GM18505 (cell line): ENCODE measurements around the gene SAA2.
"Not testable (repeated sequence)": the region's sequence is repeated elsewhere in the genome, so short reads cannot be mapped to it uniquely, and the experiment has no call there.

Source experiments
- ATAC-seq: cut with Tn5 transposase; IDR thresholded peaks from one replicate; pipeline ENCODE4 v1.9.1; 2021; ENCODE audit not compliant: unreplicated experiment
- POLR2A ChIP-seq: IDR thresholded peaks from 4 replicates; pipeline ENCODE4 v1.6.1; 2011; ENCODE audit warnings: borderline replicate concordance; ENCODE audit not compliant: insufficient read depth, insufficient read length; ENCODE audit errors: extremely low read depth

Gene SAA2

GRCh38 chr11:18235394-18236334 lies 12.8 kb downstream of the SAA2 start:
- no peak for TF ChIP-seq POLR2A
- ATAC-seq: no peak

- ATAC-seq: no peak
These were observed 14.6 kb downstream of the SAA2 start for GRCh38 chr11:18233912-18234311.

GRCh38 chr11:18230859-18231258 lies 17.6 kb downstream of the SAA2 start:
- ATAC-seq: no peak
- no peak for TF ChIP-seq POLR2A

More at GRCh38 chr11:18233912-18234311, 14.6 kb downstream of the SAA2 start:
- TF ChIP-seq POLR2A: no peak

- peak; percentile 94 for ATAC-seq
- no peak for TF ChIP-seq POLR2A
These were observed 19.0 kb downstream of the SAA2 start for GRCh38 chr11:18229501-18229900.

GRCh38 chr11:18225913-18226312 lies 22.6 kb downstream of the SAA2 start:
- no peak for TF ChIP-seq POLR2A
- ATAC-seq: no peak

- ATAC-seq: no peak
- TF ChIP-seq POLR2A: no peak
These were observed 24.7 kb downstream of the SAA2 start for GRCh38 chr11:18223591-18224387.

- ATAC-seq: no peak
- no peak for TF ChIP-seq POLR2A
These were observed 25.6 kb downstream of the SAA2 start for GRCh38 chr11:18222814-18223421.

- no peak for TF ChIP-seq POLR2A
- no peak for ATAC-seq
These were observed 27.1 kb downstream of the SAA2 start for GRCh38 chr11:18221274-18221876.

GRCh38 chr11:18209058-18209457 lies 39.4 kb downstream of the SAA2 start:
- TF ChIP-seq POLR2A: no peak
- no peak for ATAC-seq

- no peak for TF ChIP-seq POLR2A
- ATAC-seq: no peak
These were observed 43.7 kb downstream of the SAA2 start for GRCh38 chr11:18204771-18205170.

- TF ChIP-seq POLR2A: no peak
- no peak for ATAC-seq
These were observed 44.2 kb downstream of the SAA2 start for GRCh38 chr11:18204220-18204619.

- no peak for TF ChIP-seq POLR2A
- no peak for ATAC-seq
These were observed 44.7 kb downstream of the SAA2 start for GRCh38 chr11:18203723-18204122.

GRCh38 chr11:18197738-18198137 lies 50.7 kb downstream of the SAA2 start:
- ATAC-seq: not testable (repeated sequence)

- ATAC-seq: no peak
- no peak for TF ChIP-seq POLR2A
These were observed 51.9 kb downstream of the SAA2 start for GRCh38 chr11:18196532-18196931.
